GM18520 (cell line): ENCODE measurements around the gene TMEM95.
"Not testable (repeated sequence)": the region's sequence is repeated elsewhere in the genome, so short reads cannot be mapped to it uniquely, and the experiment has no call there.

Experiments
- ATAC-seq: cut with Tn5 transposase; IDR thresholded peaks from one replicate; pipeline ENCODE4 v1.9.1; 2021; ENCODE audit not compliant: unreplicated experiment

Gene TMEM95

GRCh38 chr17:7346761-7347614 is 8.0 kb upstream of the TMEM95 start:
- no peak for ATAC-seq

DNA sequence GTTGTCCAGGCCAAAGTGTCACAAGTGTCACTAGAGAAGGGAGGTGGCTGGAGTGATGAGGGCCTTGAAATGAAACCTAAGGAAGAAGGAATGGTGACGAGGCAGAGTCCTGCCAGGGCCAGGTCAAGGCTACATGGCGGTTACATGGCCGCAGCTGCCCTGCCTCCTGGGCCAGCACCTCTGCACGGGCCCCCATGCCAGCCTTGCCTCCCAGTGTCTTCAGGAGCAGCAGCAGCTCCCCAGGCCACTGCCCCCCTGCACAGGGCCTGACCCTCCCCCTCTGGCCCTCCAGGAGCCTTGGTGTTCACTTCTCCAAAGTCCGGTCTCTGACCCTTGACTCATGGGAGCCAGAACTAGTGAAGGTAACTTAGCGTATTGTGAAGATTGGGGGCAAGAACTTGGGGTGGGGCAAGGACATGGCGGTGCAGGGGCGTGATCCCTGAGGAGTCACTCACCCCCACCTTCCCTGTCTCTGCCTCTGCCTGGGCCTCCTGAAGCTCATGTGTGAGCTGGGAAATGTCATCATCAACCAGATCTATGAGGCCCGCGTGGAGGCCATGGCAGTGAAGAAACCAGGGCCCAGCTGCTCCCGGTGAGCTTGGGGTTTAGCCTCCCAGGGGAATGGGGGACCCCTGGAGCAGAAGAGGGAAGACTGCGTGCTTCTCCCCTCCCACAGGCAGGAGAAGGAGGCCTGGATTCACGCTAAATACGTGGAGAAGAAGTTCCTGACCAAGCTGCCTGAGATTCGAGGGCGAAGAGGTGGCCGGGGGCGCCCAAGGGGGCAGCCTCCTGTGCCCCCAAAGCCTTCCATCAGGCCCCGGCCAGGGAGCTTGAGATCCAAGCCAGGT is 7.1 kb upstream of the TMEM95 start:
- no peak for ATAC-seq

- ATAC-seq = no peak
These were observed 6.3 kb upstream of the TMEM95 start for GRCh38 chr17:7348478-7349242.

GRCh38 chr17:7351665-7352502 is 3.1 kb upstream of the TMEM95 start, which contains the start of gene KCTD11:
TSS of gene KCTD11 (plus strand) at chr17:7352162.
- peak; percentile 45 for ATAC-seq

GRCh38 chr17:7352503-7352889 is 2.5 kb upstream of the TMEM95 start:
- no peak for ATAC-seq

GRCh38 chr17:7352910-7353635 is 1.9 kb upstream of the TMEM95 start:
- no peak for ATAC-seq

DNA sequence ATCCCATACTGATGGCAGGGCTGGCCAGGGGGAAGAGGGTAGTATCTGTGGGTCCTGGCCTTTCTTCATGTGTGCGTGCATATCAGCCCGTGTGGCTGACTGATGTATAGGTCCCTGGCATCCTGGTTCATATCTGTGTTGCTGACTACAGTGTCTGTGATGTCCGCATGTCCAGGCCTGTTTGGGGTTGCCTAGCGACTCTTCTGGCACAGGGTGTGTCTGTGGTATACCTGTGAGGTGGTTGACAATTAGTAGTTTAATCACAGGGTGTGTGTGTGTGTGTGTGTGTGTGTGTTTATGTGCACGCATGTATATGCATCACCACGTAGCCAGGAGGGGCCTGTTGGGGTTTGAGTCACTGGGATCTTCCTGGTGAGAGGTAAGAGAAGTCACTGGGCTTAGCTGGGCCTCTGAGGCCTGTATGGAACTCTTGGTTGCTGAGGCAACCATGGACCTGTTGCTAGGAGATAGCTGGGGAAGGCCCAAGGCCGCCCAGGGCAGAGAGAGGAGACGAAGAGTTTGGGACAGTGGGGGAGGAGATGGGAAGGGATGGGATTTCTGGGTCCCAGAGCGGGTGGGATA is 603 bp upstream of the TMEM95 start:
- no peak for ATAC-seq

DNA sequence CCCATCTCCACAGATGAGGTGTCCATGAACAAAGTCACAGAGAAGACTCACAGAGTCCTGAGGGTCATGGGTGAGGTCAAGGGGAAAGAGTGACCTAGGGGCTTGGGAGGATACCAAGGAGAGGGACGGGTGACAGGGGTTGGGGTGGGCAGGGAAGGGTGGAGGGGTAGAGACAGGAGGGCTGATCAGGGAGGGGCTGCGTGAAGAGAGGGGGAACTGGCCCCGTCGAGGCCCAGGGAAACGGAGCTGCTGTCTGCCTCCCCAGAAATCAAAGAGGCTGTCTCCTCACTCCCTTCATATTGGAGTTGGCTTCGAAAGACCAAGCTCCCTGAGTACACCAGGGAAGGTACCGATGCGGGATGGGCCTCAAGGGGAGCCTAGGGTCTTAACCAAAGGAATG is 617 bp downstream of the TMEM95 start:
- no peak for ATAC-seq

DNA sequence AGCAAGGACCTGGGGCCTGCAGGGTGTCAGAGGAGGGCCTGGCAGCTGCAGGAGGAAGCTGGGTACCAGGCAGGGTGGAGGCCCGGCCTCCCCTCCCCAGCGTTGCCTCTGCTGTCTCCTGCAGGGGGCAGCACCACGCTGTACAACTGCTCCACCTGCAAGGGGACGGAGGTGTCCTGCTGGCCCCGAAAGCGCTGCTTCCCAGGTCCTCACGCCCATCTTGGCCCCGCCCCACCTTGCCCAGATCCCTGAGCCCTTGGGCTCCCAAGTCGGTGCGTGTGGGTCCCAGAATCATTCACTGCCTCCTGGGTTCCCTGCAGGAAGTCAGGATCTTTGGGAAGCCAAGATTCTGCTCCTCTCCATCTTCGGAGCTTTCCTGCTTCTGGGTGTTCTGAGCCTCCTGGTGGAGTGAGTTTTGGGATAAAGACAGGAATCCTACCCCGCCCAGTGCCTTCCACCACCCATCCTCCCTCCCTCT is 1.2 kb downstream of the TMEM95 start:
- ATAC-seq = no peak

- no peak for ATAC-seq
These were observed 1.8 kb downstream of the TMEM95 start for GRCh38 chr17:7356756-7357155.

- ATAC-seq = no peak
These were observed 2.4 kb downstream of the TMEM95 start for GRCh38 chr17:7357381-7357780.

DNA sequence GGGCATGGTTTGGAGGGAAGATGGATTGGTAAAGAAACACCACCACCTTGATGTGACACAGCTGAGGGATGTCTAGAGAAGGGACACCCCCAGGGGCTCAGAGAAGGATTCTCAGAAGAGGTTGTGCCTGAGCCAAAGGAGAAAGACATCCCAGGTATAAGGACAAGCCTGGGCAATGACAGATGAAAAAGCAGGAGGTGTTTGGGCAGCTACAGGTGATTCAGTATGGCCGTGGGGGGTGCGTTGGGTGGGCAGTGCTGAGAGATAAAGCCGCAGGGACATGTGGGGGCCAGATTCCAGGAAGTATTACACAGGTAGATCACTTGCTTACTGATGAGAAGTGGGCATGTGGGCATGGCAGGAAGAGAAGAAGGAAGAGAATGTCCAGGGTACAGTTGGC is 7.0 kb downstream of the TMEM95 start:
- ATAC-seq = no peak

GRCh38 chr17:7363311-7363710 is 8.4 kb downstream of the TMEM95 start:
- ATAC-seq = no peak

- ATAC-seq = not testable (repeated sequence)
These were observed 11.0 kb downstream of the TMEM95 start for GRCh38 chr17:7365963-7366362.

GRCh38 chr17:7367083-7367482 is 12.1 kb downstream of the TMEM95 start:
- no peak for ATAC-seq

- no peak for ATAC-seq
These were observed 13.1 kb downstream of the TMEM95 start for GRCh38 chr17:7367918-7368598.

GRCh38 chr17:7368599-7368994 is 13.6 kb downstream of the TMEM95 start:
- not testable (repeated sequence) for ATAC-seq

- no peak for ATAC-seq
These were observed 14.9 kb downstream of the TMEM95 start for GRCh38 chr17:7369825-7370224.

DNA sequence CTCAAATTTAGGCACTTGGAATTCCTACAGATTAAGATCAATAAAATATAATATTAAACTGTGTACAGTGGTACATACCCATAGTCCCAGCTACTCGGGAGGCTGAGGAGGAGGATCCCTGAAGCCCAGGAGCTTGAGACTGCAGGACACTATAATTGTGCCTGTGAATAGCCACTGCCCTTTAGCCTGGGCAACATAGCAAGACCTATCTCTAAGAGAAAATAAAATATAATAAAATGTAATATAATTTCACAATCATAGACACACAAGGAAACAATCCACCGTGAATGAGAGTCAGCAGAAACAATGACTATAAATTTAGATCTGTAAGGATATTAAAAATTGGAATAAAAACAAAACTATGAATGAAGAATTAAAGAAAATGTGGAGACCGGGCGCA is 15.9 kb downstream of the TMEM95 start:
- no peak for ATAC-seq
